GM12878 (cell line): ENCODE results near the gene ANO1. TPM values are rescaled to one million over a fixed set of nuclear protein-coding genes. Genes with fewer than 3 reads are reported as not detected.
A peak's percentile ranks its signal among the peaks of the same experiment; 100 is the strongest.

Experiments
- BHLHE40 ChIP-seq, 2 experiments: fragments of 450-650 bp in 1 of 2; IDR thresholded peaks; 2 replicates each; pipeline ENCODE4 v1.6.1; 2011 to 2017; ENCODE audit warnings: low read depth in 2 of 2, borderline replicate concordance in 1 of 2, improper control_type of control experiment in 1 of 2, low read length in 1 of 2, mild to moderate bottlenecking in 1 of 2
- BMI1 ChIP-seq: fragments of 450-650 bp; IDR thresholded peaks from 2 replicates; pipeline ENCODE4 v1.6.1; 2016; ENCODE audit warnings: mild to moderate bottlenecking, moderate library complexity, borderline replicate concordance
- CHD2 ChIP-seq: IDR thresholded peaks from 2 replicates; pipeline ENCODE4 v1.6.1; 2011; ENCODE audit warnings: low read depth, low read length, improper control_type of control experiment, borderline replicate concordance
- CHD4 ChIP-seq: fragments of 200-600 bp; sonication (generic); IDR thresholded peaks from 2 replicates; pipeline ENCODE4 v1.6.1; 2016; ENCODE audit warnings: mild to moderate bottlenecking
- CTCF ChIP-seq, 3 experiments: IDR thresholded peaks in 2 of 3; conservative IDR thresholded peaks in 1 of 3; 2 replicates each; pipeline ENCODE4 v1.5.1; 2011; ENCODE audit warnings: low read depth in 3 of 3, low read length in 3 of 3, mild to moderate bottlenecking in 3 of 3, control low read depth in 2 of 3, moderate library complexity in 2 of 3, inconsistent platforms in 1 of 3, mixed read lengths in 1 of 3; ENCODE audit not compliant: control insufficient read depth in 2 of 3, insufficient read depth in 1 of 3; ENCODE audit errors: extremely low read depth in 1 of 3
- DPF2 ChIP-seq: fragments of 450-650 bp; IDR thresholded peaks from 2 replicates; pipeline ENCODE4 v1.6.1; 2017; ENCODE audit warnings: mild to moderate bottlenecking
- EGR1 ChIP-seq, 2 experiments: IDR thresholded peaks; 1 replicate in 1 of 2; 2 replicates in 1 of 2; pipeline ENCODE4 v1.6.1; 2011 to 2012; ENCODE audit warnings: low read depth in 2 of 2, low read length in 2 of 2, borderline replicate concordance in 1 of 2, mild to moderate bottlenecking in 1 of 2, moderate library complexity in 1 of 2
- FOXM1 ChIP-seq: IDR thresholded peaks from 2 replicates; pipeline ENCODE4 v1.6.1; 2012; ENCODE audit warnings: low read depth, mild to moderate bottlenecking, inconsistent platforms, low read length, moderate library complexity
- IKZF1 ChIP-seq: fragments of 450-650 bp; conservative IDR thresholded peaks from 2 replicates; pipeline ENCODE4 v1.6.1; 2017; ENCODE audit warnings: antibody characterized with exemption, mild to moderate bottlenecking
- KDM1A ChIP-seq: fragments of 200-600 bp; sonication (generic); IDR thresholded peaks from 2 replicates; pipeline ENCODE4 v1.6.1; 2016; ENCODE audit warnings: borderline replicate concordance
- MEF2A ChIP-seq: IDR thresholded peaks from 2 replicates; pipeline ENCODE4 v1.6.1; 2011; ENCODE audit warnings: low read depth, mild to moderate bottlenecking, low read length, moderate library complexity; ENCODE audit not compliant: insufficient read depth
- MLLT1 ChIP-seq: fragments of 450-650 bp; IDR thresholded peaks from 2 replicates; pipeline ENCODE4 v1.6.1; 2016; ENCODE audit warnings: mild to moderate bottlenecking
- MXI1 ChIP-seq: fragments of 150-350 bp; IDR thresholded peaks from 2 replicates; pipeline ENCODE4 v1.6.1; 2011; ENCODE audit warnings: low read depth, mild to moderate bottlenecking, inconsistent platforms, low read length, improper control_type of control experiment
- PAX5 ChIP-seq: IDR thresholded peaks from 2 replicates; pipeline ENCODE4 v1.6.1; 2011; ENCODE audit warnings: low read depth, low read length, borderline replicate concordance
- SIX5 ChIP-seq: IDR thresholded peaks from 2 replicates; pipeline ENCODE4 v1.6.1; 2011; ENCODE audit warnings: mild to moderate bottlenecking, low read depth, low read length, moderate library complexity; ENCODE audit not compliant: severe bottlenecking
- TBL1XR1 ChIP-seq: IDR thresholded peaks from 2 replicates; pipeline ENCODE4 v1.6.1; 2012; ENCODE audit warnings: low read depth, low read length, improper control_type of control experiment
- YBX1 ChIP-seq: fragments of 450-650 bp; IDR thresholded peaks from 2 replicates; pipeline ENCODE4 v1.6.1; 2016; ENCODE audit warnings: antibody characterized with exemption
- ZNF207 ChIP-seq: fragments of 450-650 bp; IDR thresholded peaks from 2 replicates; pipeline ENCODE4 v1.6.1; 2014; ENCODE audit warnings: antibody characterized with exemption, mild to moderate bottlenecking, borderline replicate concordance
- ZNF274 ChIP-seq: IDR thresholded peaks from one replicate; pipeline ENCODE4 v1.8.0; 2011; ENCODE audit not compliant: insufficient read length, insufficient read depth
- ZNF384 ChIP-seq: IDR thresholded peaks from 2 replicates; pipeline ENCODE4 v1.6.1; 2012; ENCODE audit warnings: low read depth, mild to moderate bottlenecking, low read length, improper control_type of control experiment, borderline replicate concordance
- polyA plus RNA-seq, 11 experiments: library from polyadenylated mRNA; depleted of rRNA in 4 of 11; unstranded in 6 of 11; stranded (reverse) in 5 of 11; fragments of >200 nt; fragmentation: Nextera tagmentation in 4 of 11; fragmentation: Illumina TruSeq in 1 of 11; extraction: Ambion mirVana in 4 of 11; extraction: Trizol in 1 of 11; gene quantifications; 1 replicate in 1 of 11; 2 replicates in 10 of 11; pipeline versions ENCODE4 v1.2.1 to v1.2.3, GENCODE V29; 2011 to 2016; ENCODE audit warnings: inconsistent platforms in 2 of 11, missing spikeins in 2 of 11, low read depth in 1 of 11
- total RNA-seq, 4 experiments: library from RNA; depleted of rRNA in 3 of 4; stranded (reverse); fragments of >200 nt in 3 of 4; fragmentation: Illumina TruSeq in 1 of 4; extraction: Trizol in 1 of 4; gene quantifications; 2 replicates each; pipeline versions ENCODE4 v1.2.1 to v1.2.3, GENCODE V29; 2013 to 2021
- TF ChIP-seq, protein P1 (sequence below): IDR thresholded peaks from 2 replicates; pipeline ENCODE4 v1.6.1; 2012; ENCODE audit warnings: improper control_type of control experiment, low read depth, low read length; ENCODE audit not compliant: insufficient replicate concordance

ANO1 gene
- total and polyA plus RNA-seq, 10 of the 15 experiments (the other 5 are each of a cell fraction or from before 2014, with no cell fraction given) = 0.01 to 0.38 (median 0.06) TPM; not detected in 7

DNA sequence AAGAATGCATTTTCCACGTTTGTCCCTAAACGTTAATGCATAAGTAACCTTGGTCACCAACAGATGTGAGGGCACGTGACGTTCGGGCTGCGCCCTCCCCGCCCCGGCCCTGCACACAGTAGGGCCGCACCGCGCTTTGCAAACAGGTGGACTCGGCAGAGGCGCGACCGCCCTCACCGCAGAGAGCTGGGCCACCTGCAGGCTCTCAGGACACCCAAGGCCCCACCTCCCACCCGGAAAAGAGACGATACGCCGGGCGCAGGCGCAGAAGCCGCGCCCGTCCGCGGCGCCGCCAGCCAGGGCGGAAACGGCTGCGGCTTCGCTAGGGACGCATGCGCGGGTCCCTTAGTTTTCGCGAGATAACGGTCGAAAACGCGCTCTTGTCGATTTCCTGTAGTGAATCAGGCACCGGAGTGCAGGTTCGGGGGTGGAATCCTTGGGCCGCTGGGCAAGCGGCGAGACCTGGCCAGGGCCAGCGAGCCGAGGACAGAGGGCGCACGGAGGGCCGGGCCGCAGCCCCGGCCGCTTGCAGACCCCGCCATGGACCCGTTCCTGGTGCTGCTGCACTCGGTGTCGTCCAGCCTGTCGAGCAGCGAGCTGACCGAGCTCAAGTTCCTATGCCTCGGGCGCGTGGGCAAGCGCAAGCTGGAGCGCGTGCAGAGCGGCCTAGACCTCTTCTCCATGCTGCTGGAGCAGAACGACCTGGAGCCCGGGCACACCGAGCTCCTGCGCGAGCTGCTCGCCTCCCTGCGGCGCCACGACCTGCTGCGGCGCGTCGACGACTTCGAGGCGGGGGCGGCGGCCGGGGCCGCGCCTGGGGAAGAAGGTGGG, 125.0 kb downstream of the ANO1 start, which contains the start of gene FADD (continued):
- TF ChIP-seq, protein P1, sequence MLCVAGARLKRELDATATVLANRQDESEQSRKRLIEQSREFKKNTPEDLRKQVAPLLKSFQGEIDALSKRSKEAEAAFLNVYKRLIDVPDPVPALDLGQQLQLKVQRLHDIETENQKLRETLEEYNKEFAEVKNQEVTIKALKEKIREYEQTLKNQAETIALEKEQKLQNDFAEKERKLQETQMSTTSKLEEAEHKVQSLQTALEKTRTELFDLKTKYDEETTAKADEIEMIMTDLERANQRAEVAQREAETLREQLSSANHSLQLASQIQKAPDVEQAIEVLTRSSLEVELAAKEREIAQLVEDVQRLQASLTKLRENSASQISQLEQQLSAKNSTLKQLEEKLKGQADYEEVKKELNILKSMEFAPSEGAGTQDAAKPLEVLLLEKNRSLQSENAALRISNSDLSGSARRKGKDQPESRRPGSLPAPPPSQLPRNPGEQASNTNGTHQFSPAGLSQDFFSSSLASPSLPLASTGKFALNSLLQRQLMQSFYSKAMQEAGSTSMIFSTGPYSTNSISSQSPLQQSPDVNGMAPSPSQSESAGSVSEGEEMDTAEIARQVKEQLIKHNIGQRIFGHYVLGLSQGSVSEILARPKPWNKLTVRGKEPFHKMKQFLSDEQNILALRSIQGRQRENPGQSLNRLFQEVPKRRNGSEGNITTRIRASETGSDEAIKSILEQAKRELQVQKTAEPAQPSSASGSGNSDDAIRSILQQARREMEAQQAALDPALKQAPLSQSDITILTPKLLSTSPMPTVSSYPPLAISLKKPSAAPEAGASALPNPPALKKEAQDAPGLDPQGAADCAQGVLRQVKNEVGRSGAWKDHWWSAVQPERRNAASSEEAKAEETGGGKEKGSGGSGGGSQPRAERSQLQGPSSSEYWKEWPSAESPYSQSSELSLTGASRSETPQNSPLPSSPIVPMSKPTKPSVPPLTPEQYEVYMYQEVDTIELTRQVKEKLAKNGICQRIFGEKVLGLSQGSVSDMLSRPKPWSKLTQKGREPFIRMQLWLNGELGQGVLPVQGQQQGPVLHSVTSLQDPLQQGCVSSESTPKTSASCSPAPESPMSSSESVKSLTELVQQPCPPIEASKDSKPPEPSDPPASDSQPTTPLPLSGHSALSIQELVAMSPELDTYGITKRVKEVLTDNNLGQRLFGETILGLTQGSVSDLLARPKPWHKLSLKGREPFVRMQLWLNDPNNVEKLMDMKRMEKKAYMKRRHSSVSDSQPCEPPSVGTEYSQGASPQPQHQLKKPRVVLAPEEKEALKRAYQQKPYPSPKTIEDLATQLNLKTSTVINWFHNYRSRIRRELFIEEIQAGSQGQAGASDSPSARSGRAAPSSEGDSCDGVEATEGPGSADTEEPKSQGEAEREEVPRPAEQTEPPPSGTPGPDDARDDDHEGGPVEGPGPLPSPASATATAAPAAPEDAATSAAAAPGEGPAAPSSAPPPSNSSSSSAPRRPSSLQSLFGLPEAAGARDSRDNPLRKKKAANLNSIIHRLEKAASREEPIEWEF = no peak
- TF ChIP-seq ZNF207 (peak; percentile 65; the same call in 1 of the 2 replicates), BHLHE40 (IDR thresholded peaks at IDR 0.05; ENCODE audit: borderline replicate concordance in 1 of 2, low read depth in 2 of 2, low read length in 1 of 2) (peak; percentile 80 to 95), MEF2A (no peak), ZNF274 (no peak), CTCF (IDR thresholded peaks at IDR 0.05 in 2 of 3, conservative IDR thresholded peaks at IDR 0.05 in 1 of 3; ENCODE audit: control insufficient read depth in 2 of 3, extremely low read depth in 1 of 3, insufficient read depth in 1 of 3, low read depth in 3 of 3, low read length in 3 of 3) (no peak), ZNF384 (no peak), YBX1 (no peak), SIX5 (peak; percentile 59), MLLT1 (0 out of 2 replicates have a peak, but pooled peaks have one; percentile 38), CHD4 (no peak), TBL1XR1 (0 out of 2 replicates have a peak, but pooled peaks have one; percentile 45), PAX5 (peak; percentile 52; the same call in 1 of the 2 replicates), FOXM1 (no peak), CHD2 (peak; percentile 98), MXI1 (peak; percentile 25; the same call in 1 of the 2 replicates), DPF2 (peak; percentile 100), KDM1A (no peak), BMI1 (peak; percentile 20; the same call in 1 of the 2 replicates), EGR1 (IDR thresholded peaks at IDR 0.05; ENCODE audit: borderline replicate concordance in 1 of 2, low read depth in 2 of 2, low read length in 2 of 2) (peak in 1 of 2 experiments; percentile 71; a peak in 2 of 3 replicates), IKZF1 (peak; percentile 96)
